DMS153 (cell line): ENCODE data around the gene ZNF878.
"Not testable (repeated sequence)": the region's sequence is repeated elsewhere in the genome, so short reads cannot be mapped to it uniquely, and the experiment has no call there.

ENCODE experiments used
- DNase-seq: peaks from one replicate; lab custom pipeline; 2025; lab: John Stamatoyannopoulos, UW

Gene ZNF878

GRCh38 chr19:12052497-12053169 is at the start of gene ZNF878:
Gene ZNF878 (minus strand): TSS chr19:12052961. CDS start chr19:12052801, 160 bp downstream.
- DNase-seq = no peak

DNA sequence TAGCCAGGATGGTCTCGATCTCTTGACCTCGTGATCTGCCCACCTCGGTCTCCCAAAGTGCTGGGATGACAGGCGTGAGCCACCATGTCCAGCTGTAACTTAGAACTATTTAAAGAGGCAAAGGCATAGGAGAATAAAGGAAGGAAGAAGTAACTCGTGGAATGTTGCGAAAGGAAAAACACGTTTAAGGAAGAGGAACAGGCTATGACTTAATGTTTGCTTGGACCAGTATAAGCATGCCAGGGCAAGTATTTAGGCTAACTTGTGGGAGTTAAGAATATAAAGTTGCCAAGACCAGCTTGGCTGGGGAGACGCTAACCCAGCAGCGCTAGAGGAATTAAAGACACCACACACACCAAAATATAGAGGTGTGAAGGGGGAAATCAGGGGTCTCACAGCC is 45.3 kb upstream of the ZNF878 start:
- no peak for DNase-seq

DNA sequence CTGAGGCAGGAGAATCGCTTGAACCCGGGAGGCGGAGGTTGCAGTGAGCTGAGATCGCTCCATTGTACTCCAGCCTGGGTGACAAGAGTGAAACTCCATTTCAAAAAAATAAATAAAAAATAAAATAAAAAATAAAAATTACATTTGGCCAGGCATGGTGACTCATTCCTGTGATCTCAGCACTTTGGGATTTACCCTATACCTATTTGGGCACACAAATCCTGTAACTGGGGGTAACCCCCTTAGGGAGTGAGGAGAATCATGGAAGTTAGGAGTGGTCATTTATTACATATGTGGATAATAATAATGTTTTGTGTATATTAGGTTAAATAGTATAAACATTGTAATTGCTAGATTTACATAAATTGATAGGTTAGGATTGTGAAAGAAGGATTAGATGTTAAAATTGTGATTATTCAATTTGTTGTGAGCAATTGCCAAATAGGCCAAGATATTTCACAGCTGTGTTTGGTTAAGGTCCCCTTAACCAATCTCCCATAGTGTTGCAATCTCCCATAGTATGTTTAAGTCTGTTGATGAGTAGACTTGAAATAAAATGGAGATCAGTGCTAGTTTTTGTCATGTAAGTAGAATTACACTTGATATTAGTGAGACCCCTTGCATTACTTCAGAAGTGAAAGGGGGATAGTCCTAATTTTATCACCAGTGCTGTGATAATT is 42.5 kb upstream of the ZNF878 start:
- no peak for DNase-seq

- DNase-seq = no peak
Observed at GRCh38 chr19:12093777-12094176, 41.0 kb upstream of the ZNF878 start.

DNA sequence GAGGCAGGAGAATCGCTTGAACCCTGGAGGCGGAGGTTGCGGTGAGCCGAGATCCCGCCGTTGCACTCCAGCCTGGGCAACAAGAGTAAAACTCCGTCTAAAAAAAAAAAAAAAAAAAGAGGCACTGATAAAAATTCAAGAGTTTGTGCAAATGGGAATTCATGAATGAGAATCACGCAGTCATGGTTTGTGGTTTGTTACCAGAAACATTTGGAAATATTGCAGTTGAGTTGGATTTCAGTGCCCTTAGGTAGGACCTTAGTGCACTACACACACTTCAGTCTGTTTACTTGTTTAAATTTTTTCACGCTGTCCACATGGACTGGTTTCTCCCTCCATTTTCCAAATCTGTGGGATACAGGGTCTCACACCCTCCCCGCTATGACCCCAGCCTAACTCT is 40.2 kb upstream of the ZNF878 start:
- no peak for DNase-seq

- no peak for DNase-seq
Observed at GRCh38 chr19:12092065-12092867, 39.5 kb upstream of the ZNF878 start.

GRCh38 chr19:12090807-12091206 is 38.0 kb upstream of the ZNF878 start:
- no peak for DNase-seq

DNA sequence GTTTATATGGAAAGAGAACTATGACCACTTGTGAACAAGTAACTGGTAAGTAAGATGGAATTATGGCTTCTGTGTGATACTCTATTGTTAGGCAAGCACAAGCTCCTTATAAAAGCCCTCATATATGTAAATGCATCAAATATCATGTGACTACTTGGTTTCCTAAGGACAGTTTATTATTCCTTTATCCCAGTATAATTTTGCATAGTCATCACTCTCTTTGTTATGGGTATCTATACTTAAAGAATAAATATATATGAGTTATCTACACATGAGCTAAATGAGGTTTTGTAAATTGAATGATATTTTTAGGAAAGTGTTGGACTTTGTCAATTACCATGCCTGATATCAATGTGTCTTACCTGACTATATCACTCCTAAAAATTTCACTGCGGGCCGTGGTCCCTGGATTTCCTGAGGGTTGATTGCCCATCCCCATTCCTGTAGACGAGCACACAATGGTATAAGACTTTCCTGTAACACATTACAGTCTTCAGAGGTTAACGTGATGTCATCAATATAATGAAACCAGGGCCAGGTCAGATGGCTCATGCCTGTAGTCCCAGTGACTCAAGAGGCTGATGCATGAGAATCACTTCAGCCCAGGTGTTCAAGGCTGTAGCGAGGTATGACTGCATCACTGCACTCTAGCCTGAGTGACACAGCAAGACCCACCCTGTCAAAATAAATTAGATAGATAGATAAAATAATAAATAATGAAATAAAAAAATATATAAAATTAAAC is 32.5 kb upstream of the ZNF878 start:
- DNase-seq = no peak

GRCh38 chr19:12083336-12083735 is 30.6 kb upstream of the ZNF878 start:
- not testable (repeated sequence) for DNase-seq

GRCh38 chr19:12077375-12077774 is 24.6 kb upstream of the ZNF878 start:
- no peak for DNase-seq

GRCh38 chr19:12076331-12076730 is 23.6 kb upstream of the ZNF878 start:
- not testable (repeated sequence) for DNase-seq

DNA sequence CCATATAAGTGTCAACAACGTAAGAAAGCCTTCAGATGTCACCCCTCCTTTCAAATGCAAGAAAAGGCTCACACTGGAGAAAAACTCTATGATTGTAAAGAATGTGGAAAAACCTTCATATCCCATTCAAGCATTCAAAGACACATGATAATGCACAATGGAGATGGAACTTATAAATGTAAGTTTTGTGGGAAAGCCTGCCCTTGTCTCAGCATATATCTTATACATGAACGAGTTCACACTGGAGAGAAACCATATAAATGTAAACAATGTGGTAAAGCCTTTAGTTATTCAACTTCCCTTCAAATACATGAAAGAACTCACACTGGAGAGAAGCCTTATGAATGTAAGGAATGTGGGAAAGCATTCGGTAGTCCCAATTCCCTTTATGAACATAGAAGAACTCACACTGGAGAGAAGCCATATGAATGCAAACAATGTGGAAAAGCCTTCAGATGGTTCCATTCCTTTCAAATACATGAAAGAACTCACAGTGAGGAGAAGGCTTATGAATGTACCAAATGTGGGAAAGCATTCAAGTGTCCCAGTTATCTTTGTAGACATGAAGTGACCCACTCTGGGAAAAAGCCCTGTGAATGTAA is 22.9 kb upstream of the ZNF878 start:
- DNase-seq = no peak

- no peak for DNase-seq
Observed at GRCh38 chr19:12064590-12065538, 12.1 kb upstream of the ZNF878 start, which contains the start of gene ZNF844. Gene ZNF844 (plus strand): TSS chr19:12064731. CDS start chr19:12064874, 143 bp downstream.

- DNase-seq = no peak
Observed at GRCh38 chr19:12055784-12056183, 3.0 kb upstream of the ZNF878 start.

- no peak for DNase-seq
Observed at GRCh38 chr19:12052091-12052496, 667 bp downstream of the ZNF878 start.

DNA sequence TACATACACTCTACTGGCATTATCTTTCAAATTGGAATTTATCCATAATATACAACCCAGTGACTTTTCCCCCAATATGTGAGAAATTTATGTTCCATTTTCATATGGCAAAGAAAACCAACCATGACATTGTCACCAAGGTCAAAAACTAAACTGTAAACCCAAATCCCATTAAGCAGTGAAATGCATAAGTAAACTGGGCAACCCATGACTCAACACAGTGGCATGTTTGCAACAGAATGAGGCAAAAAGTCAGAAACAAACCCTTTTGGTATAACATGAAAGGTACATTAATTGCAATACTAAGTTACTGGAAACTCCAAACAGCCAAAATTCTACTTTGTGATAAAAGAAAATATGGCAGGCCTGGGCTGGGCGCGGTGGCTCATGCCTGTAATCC is 4.9 kb downstream of the ZNF878 start:
- DNase-seq = no peak

DNA sequence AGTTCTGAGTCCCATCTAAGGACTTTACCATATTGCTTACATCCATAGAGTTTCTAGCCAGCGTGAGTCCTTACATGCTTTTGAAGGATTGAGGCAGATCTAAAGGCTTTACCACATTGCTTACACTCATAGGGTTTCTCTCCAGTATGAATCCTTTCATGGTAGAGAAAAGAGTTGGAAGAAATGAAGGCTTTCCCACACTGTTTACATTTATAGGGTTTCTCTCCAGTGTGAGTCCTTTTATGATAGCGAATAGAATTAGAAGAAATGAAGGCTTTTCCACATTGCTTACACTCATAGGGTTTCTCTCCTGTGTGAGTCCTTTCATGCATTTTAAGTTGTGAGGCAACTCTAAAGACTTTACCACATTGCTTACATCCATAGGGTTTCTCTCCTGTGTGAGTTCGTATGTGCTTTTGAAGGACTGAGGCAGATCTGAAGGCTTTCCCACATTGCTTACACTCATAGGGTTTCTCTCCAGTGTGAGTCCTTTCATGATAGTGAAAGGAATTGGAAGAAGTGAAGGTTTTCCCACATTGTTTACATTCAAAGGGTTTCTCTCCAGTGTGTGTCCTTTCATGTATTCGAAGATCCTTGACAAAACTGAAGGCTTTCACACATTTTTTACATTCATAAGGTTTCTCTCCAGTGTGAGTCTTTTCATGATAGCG is 8.9 kb downstream of the ZNF878 start:
- DNase-seq = no peak

GRCh38 chr19:12042893-12043292 is 9.9 kb downstream of the ZNF878 start:
- no peak for DNase-seq

DNA sequence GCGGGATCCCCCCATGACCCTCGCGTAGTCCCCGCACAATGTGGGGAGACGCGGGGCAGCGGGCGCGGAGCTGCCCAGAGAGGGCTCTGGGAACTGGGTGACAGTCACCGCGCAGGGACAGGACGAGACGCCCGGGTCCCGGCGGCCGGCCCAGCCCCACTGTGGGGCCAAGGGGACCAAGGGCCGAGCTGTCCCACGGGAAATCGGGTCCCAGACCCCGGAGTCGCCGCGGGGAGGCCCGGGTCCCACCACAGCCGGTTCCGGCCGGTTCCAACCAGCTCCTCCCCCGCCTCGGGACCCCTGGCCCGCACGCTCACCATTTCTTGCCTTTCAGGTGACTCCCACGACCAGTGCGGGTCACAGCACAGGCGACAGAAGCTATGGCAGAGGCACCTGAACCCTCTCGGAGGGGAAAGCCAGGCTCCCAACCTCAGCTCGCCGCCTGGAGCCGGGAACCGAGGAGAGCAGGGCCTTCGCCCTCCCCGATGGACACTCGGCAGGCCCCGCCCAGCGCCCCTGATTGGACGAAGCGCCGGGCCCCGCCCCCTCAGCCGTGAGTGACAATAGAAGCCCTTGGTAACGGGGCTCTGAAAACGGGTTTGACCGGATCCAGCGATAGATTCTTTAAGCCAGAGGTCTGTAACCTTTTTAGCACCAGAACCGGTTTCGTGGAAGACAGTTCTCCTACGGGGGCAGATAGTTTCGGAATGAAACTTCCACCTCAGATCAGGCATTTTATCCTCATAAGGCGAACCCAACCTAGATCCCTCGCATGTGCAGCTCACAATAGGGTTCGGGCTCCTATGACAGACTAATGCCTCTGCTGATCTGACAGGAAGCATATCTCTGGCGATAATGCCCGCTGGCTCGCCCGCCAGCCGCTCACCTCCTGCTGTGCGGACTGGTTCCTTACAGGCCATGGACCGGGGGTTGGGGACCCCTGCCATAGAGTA is 17.3 kb downstream of the ZNF878 start, which contains the start of gene ZNF433:
Gene ZNF433, minus strand, starts transcription at position 460 of the 953 bp plus-strand sequence. Its CDS starts 140 bp downstream, at position 320.
- no peak for DNase-seq
